ENCODE measurements around the gene PARD3. TPM values are rescaled to one million over a fixed set of nuclear protein-coding genes. Genes with fewer than 3 reads are reported as not detected.

PARD3 gene
- total RNA-seq, 1 donor from 2014 or later = 76.4 TPM

DNA sequence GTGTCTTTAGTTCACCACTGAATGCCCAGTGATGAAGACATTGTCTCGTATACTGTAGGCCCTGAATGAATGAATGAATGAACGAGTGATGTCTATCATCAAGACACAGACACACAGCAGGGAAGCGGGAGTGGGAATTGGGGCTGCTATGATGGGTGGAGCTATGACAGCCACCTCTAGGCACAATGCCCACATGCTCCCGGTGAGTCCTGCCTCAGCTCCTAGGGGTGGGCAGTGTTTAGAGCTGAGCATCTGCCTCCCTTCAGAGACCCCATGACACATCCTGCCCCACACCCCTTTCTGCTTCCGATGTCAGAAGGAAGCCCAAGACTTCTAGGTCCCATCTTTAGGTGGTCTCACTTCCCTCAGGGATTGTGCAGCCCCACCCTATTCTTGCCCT, 714.1 kb downstream of the PARD3 start:
- no peak for DNase-seq (ENCODE audit: low read depth)
- no peak overlapping the region for H3K4me3 ChIP-seq (ENCODE audit: low read depth, low read length)
- H3K36me3 ChIP-seq (ENCODE audit: control insufficient read depth, insufficient read depth, low read length) = no peaks in the 10 kb centered on the region
- no peaks in the 10 kb centered on the region for H3K27me3 ChIP-seq (ENCODE audit: control insufficient read depth, insufficient read depth, low read length)
- TF ChIP-seq, protein P1, sequence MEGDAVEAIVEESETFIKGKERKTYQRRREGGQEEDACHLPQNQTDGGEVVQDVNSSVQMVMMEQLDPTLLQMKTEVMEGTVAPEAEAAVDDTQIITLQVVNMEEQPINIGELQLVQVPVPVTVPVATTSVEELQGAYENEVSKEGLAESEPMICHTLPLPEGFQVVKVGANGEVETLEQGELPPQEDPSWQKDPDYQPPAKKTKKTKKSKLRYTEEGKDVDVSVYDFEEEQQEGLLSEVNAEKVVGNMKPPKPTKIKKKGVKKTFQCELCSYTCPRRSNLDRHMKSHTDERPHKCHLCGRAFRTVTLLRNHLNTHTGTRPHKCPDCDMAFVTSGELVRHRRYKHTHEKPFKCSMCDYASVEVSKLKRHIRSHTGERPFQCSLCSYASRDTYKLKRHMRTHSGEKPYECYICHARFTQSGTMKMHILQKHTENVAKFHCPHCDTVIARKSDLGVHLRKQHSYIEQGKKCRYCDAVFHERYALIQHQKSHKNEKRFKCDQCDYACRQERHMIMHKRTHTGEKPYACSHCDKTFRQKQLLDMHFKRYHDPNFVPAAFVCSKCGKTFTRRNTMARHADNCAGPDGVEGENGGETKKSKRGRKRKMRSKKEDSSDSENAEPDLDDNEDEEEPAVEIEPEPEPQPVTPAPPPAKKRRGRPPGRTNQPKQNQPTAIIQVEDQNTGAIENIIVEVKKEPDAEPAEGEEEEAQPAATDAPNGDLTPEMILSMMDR (IDR thresholded peaks at IDR 0.05; ENCODE audit: insufficient read depth, low read length, poor library complexity, severe bottlenecking) = no peak

DNA sequence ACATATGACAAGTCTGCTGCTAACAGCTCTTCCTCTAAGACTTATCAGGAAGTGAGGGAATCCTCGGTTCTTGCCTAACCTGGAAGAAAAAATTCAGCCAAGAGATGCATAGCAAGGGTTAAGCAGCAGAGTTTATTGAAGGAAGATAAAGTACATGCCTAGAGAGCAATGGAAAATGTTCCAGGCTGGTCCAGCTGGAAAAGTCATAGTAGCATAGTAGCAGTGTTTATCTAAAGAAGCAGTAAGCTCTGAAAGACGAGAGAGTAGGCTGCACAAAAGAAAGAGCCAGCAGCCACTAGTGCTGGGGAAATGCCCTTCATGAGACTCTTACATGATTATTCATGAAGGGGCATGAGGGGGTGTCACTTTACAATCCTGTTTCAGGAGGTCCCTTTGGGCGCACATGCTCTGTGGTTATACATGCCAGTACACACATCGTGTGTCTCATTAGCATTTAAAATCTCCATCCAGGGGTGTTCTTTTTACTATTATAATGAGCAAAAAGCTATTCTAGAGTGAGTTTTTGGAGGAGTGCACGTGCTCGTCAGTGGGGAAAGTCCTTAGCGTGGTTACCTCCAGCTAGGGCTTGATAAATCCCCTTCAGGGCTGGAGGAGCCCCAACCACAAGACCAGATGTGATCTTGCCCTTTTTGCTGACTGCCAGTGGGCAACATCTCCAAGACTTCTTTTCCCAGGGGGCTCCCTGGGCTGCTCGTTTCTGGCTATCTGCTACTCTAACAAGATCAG, 716.1 kb downstream of the PARD3 start:
- H3K4me3 ChIP-seq (ENCODE audit: low read depth, low read length) = no peak overlapping the region
- H3K27me3 ChIP-seq (ENCODE audit: control insufficient read depth, insufficient read depth, low read length) = no peaks in the 10 kb centered on the region
- DNase-seq (ENCODE audit: low read depth) = no peak
- TF ChIP-seq, protein P1 (IDR thresholded peaks at IDR 0.05; ENCODE audit: insufficient read depth, low read length, poor library complexity, severe bottlenecking) = no peak
- H3K36me3 ChIP-seq (ENCODE audit: control insufficient read depth, insufficient read depth, low read length) = no peaks in the 10 kb centered on the region

DNA sequence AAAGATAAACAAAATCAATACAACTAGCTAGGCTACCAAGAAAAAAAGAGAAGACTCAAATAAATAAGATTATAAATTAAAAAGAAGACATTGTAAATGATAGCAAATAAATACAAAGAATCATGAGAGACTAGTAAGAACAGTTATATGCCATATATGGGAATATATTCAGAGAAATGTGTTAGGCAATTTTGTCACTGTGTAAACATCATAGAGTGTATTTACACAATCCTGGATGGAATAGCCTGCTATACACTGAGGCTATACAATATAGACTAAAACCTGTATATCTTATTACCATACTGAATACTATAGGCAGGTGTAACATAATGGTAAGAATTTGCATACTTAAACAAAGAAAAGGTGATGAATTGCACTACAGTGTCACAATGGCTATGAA, 717.4 kb downstream of the PARD3 start:
- Histone ChIP-seq H3K36me3 (ENCODE audit: control insufficient read depth, insufficient read depth, low read length) (no peaks in the 10 kb centered on the region), H3K27me3 (ENCODE audit: control insufficient read depth, insufficient read depth, low read length) (no peaks in the 10 kb centered on the region), H3K4me3 (ENCODE audit: low read depth, low read length) (no peak overlapping the region)
- no peak for DNase-seq (ENCODE audit: low read depth)
- TF ChIP-seq, protein P1 (IDR thresholded peaks at IDR 0.05; ENCODE audit: insufficient read depth, low read length, poor library complexity, severe bottlenecking) = no peak

DNA sequence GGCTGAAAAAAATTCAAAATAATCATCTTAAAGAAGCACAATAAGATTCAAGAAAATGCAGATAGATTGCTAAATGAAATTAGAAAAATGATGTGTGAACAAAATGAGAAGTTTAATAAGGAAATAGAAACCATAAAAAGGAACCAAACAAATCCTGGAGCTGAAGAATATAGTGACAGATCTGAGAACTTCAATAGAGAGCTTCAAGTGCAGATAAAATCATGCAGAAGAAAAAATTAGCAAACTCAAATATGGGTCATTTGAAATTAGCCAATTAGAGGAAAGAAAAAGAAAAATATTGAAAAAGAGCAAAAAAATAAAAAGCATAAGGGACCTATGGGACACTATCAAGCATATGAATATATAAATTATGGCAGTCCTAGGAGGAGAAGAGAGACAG, 720.1 kb downstream of the PARD3 start:
- no peak for DNase-seq (ENCODE audit: low read depth)
- TF ChIP-seq, protein P1 (IDR thresholded peaks at IDR 0.05; ENCODE audit: insufficient read depth, low read length, poor library complexity, severe bottlenecking) = no peak
- no peak overlapping the region for H3K4me3 ChIP-seq (ENCODE audit: low read depth, low read length)
- no peaks in the 10 kb centered on the region for H3K36me3 ChIP-seq (ENCODE audit: control insufficient read depth, insufficient read depth, low read length)
- H3K27me3 ChIP-seq (ENCODE audit: control insufficient read depth, insufficient read depth, low read length) = no peaks in the 10 kb centered on the region

DNA sequence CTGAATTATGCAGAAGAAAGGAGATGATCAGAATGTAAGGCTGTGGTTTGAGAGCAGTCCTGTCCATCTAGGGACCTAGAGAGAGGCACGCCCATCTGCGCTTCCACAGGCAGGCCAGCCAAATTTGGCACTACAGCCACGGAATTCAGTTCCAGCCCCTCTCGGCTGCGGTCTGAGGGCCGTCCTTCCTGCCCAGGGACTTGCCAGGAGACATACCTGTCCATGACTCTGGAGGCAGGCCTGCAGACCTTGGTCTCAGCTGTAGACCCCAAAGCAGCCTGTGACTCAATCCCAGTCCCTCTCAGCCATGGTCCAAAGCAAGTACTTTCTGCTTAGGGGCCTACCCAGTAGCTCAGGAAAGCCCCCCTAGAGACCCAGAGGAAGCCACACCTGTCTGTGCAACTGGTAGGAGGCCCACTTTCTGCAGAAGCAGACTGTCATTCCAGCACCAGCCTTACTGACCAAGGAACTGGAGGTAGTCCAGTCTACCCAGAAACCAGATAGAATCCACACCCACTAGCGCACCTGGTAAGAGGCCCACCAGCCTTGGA, 720.9 kb downstream of the PARD3 start:
- H3K4me3 ChIP-seq (ENCODE audit: low read depth, low read length) = no peak overlapping the region
- TF ChIP-seq, protein P1 (IDR thresholded peaks at IDR 0.05; ENCODE audit: insufficient read depth, low read length, poor library complexity, severe bottlenecking) = no peak
- no peak for DNase-seq (ENCODE audit: low read depth)
- no peaks in the 10 kb centered on the region for H3K27me3 ChIP-seq (ENCODE audit: control insufficient read depth, insufficient read depth, low read length)
- no peaks in the 10 kb centered on the region for H3K36me3 ChIP-seq (ENCODE audit: control insufficient read depth, insufficient read depth, low read length)

DNA sequence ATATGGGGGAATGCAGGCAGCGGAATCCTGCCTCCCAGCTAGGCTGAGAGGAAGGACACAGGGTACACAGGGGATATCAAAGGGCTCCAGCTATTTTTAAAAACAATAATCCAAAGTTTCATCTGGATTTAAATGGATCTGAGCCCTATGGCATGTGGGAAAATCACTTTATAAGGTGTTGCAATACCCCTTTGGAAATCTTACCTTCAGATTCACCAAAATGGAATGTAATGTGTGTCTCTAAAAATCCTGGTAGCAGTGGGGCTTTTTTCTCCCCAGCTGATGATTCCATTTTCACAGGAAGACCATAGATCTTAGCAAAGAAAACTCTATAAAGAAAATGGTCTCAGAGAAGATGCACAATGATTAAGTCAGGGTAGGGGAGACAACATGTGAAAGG, 722.2 kb downstream of the PARD3 start:
- no peak for DNase-seq (ENCODE audit: low read depth)
- TF ChIP-seq, protein P1 (IDR thresholded peaks at IDR 0.05; ENCODE audit: insufficient read depth, low read length, poor library complexity, severe bottlenecking) = no peak
- Histone ChIP-seq H3K27me3 (ENCODE audit: control insufficient read depth, insufficient read depth, low read length) (no peaks in the 10 kb centered on the region), H3K36me3 (ENCODE audit: control insufficient read depth, insufficient read depth, low read length) (no peaks in the 10 kb centered on the region), H3K4me3 (ENCODE audit: low read depth, low read length) (no peak overlapping the region)

All from kidney epithelial cell (primary cell).